GM19395 (cell line): ENCODE results near the gene DDX31.

Experiments
- ATAC-seq: cut with Tn5 transposase; IDR thresholded peaks from one replicate; pipeline ENCODE4 v1.9.1; 2021; ENCODE audit warnings: mild to moderate bottlenecking, moderate library complexity; ENCODE audit not compliant: unreplicated experiment

DDX31 gene

DNA sequence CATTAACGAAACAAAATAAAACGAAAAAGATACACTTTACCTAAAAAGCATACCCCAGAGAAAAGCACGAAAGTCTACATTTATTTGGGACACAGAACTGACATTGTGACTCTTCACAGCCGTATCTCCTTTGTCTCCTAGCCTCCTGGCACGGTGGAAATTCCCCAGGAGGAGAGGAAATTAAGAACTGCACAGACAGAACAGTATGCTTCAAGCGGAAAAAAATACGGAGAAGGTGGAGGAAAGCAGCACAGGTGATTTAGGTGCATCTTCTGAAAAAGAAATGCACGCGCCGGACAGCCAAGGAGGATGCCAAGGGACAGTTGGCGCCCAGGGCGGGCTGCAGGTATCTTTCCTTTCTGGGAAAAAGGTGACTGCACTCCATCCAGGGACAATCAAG lies 32.0 kb downstream of the DDX31 start:
- ATAC-seq, result no peak

DNA sequence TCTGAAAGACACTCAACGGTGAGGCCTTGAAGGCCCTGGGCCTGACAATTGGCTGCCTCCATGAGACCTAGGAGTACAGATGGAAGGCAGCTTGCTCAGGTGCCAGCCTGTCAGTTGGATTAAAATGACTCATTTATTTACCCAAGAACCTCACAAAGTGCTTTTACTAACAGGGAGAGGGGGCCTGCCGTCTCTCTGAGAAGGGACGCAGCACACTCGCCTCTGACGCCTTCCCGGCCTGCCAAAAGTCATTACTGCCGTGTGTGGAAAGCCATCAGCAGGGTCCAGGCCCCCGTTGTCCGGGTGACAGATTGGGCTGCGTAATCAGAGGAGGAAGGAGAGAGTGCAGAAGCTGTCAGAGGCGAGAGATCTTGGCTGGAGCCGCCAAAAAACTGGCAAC lies 32.4 kb downstream of the DDX31 start:
- ATAC-seq, result no peak

DNA sequence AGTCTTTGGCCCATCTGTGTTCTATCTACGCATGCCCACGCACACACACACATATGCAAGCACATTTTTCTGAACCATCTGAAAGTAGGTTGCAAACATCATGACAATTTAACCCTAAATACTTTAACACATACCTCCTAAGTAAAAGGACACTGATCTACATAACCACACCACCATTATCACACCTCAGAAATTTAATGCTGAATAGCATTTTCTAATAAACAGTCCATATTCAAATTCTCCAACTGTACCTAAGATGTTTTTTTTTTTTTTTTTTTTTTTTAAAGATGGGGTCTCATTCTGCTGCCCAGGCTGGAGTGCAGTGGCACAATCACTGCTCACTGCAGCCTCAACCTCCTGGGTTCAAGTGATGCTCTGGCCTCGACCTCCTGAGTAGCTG lies 35.5 kb downstream of the DDX31 start:
- no peak for ATAC-seq

DNA sequence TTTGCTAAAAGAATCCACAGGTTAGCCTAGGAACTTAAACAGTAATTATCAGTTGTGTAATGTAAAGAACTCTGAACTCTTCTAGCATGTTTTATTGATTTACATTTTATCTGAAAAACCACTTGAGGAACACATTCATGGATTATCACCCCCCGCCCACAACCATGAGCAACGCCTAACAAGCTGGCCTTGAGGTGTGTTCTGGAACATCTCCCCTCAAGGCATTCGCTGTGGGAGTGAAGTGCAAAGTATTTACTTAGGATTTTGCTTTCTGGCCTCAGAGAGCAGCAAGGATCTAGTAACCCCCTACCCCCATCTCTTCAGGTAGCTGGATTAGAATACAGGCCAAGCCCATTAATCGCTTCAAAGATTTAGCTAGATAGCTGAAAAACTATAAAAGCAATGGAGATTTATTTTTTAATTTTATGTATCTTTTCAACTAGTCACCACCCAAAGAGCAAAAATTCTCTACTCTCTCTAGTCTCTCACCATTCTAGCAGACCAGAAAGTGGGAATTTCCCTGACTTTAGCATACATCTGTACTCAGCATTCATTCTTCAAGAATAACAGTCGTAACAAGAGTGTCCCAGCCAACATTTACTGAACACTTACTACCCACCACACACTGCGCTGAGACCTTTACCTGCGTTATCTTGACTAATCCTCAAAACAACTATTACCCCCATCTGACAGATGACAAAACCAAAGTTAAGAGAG lies 37.2 kb downstream of the DDX31 start:
- no peak for ATAC-seq

DNA sequence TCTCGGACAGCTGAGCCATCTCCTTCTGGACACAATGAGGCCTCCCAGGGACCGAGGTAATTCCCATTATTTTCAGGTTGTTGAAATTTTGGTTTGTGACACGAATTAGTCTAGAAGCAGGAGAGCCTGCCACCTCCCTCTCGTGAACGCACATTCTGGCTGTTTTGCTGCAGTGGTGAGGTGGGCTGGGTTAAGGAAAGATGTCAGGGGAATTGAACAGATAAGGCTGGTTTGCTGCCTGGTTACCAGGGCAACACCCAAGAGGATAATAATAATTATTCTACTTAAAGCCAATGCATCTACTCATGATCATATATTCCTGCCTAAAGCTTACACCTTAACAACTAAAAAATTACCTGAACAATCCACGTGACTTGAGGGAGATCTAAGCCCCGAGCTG lies 38.1 kb downstream of the DDX31 start:
- no peak for ATAC-seq

DNA sequence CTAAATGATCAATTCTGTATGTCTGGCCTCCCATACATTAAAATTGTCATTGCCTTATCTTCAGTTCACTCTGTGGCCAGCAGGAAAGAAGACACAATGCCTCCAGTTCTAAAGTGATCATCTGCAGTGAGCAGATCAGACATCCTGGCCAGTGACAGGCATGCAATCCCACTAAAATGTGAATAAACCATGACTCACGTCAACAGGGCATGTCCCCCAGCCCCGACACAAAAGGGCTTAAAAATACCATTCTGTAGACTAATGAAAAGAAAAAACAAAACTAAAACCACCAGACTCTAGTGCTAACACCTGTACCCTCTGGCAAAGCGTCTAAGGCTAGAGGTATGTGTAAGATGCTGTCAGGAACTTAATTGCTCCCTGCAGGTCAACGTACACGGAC lies 38.5 kb downstream of the DDX31 start:
- no peak for ATAC-seq

DNA sequence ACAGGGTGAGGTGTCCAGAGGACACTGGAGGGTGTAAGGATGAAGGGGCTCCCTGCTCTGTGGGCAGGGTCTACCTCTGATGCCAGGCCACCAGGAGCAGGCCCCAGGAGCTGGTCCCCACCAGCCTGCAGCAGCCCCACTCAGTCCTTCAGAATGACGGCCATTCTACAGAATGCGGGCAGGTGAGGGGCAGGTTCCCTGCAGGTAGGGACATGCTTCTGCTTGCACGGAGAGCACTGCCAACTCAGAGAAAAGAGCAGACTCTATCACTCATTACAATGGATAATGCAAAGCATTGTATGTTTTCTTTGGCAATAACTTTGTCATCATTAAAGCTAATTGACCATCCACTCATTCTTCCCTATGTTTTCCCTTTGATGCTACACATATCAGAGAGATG lies 39.0 kb downstream of the DDX31 start:
- ATAC-seq, result no peak

DNA sequence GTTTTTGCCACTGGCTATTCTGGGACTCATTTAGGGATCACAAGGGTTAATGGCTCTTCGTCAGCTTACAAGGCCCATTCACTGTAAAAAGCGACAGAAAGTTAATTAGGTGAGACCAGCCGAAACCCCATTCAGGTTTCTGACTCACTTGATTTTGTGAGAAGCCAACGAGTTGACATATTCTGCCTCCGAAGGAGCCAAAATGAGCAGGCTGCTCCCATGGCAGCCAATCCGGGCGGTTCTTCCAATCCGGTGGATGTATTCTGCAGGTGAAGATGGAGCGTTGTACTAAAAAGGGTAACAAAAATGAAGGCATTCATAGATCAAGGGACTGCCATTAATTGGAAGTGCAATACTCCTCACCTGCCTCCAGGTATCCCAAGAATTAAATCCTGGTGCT lies 39.7 kb downstream of the DDX31 start:
- no peak for ATAC-seq

DNA sequence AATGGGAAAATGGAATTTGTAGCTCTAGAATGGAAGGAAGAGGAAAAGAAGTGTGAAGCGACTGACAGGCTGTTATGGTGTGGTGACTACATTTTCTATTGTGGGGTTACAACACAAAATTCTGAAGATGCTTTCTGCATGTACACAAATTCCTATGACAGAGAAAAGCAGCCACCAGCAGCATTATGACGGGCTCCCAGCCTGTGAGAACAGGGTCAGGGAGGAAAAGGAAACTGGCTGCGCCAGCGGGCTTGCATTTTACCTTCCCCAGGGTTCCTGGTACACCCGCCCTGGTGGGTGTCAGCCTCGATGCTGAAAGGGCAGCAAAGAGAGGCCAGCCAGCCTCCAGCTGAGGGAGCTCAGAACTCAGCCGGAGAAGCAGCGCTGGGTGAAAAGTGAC lies 41.0 kb downstream of the DDX31 start:
- no peak for ATAC-seq

DNA sequence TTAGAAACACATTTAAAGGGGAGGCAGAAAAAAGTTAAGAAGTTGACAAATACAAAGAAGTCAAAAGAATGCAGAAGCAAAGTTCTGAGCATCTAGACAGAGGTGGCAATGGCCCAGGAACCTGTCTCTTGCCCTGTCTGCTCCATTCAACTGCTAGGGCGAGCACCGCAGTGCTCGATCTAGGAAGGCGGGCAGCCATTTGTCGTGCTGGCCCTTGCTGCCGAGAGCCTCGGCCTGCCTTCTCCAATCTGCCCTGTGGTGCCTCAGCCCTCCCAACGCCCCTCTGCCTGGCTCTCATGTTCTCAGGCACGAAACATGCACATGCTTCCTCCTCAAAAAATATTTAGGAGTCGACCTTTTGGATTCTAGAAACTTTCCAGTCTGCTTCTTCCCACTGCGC lies 42.2 kb downstream of the DDX31 start:
- ATAC-seq, result no peak

DNA sequence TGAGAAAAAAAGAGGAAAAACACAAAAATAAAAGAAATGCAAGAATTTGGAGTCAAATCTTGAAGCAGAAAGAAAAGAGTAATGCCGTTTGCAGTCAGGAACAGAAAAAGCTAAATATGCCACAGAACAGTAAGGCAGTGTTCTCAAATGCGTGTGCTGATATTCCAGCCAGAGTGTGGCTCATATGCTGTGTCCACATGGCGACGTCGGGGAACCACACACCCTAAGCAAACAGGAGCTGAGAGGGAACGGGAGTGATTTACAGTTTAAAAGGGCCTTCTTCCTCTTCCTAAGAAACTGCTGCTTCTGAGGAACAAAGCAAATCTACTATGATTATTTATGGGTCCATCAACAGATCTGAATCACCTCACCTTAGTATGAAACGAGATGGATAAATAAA lies 42.7 kb downstream of the DDX31 start:
- no peak for ATAC-seq

DNA sequence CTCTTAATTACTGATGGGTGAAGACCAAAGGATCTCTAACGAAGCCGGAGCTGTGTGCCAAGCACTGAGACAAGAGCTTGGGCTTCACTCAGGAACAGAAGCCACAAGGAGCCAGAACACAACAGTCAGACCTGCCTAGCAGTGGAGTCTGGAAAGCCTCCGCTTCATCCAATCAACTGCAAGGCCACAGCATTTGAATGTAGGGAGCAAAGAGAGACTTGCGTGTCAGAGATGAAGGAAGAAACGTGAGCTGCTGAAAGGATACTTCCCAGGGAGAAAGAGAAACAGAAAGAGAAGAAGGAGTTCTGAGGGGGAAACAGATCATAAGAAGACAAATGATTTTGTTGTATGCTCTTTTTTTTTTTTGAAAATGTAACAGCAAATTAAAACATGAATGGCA lies 43.5 kb downstream of the DDX31 start:
- ATAC-seq, result no peak

DNA sequence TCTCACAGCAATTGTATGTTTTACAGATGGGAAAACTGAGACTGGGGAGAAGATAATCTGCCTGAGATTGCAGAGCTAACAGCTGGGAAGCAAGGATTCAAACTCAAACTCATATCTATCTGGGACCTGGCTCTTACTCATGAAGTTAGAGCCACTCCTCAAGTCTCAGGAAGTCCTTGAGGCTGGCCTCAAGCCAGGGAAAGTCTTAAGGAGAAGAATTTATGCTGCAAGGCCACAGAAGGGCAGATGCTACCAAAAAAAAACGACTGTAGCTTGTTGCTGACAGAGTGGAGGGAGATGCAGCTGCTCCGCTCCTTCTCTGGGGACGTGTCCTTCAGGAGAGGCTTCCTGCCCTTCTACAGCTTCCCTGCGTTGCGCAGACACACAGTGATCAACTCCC lies 47.6 kb downstream of the DDX31 start:
- ATAC-seq, result no peak

DNA sequence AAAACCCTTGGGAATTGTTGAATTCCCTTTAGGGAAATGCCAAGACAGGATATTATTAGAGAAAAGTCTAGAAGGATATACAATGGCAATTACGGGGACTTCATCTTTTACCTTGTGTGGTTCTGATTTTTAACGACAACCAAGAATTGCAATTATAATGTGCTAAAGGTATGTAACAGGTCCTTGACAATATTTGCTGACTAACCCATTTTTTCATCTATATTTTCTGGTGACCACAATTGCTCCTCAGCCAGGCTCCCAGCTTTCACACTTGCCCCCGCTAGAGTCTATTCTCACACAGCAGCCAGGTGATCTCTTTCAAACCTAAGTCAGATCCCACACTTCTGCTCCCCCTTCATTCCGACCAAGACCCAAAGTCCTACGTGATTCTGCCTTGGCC lies 53.1 kb downstream of the DDX31 start:
- ATAC-seq, result no peak

DNA sequence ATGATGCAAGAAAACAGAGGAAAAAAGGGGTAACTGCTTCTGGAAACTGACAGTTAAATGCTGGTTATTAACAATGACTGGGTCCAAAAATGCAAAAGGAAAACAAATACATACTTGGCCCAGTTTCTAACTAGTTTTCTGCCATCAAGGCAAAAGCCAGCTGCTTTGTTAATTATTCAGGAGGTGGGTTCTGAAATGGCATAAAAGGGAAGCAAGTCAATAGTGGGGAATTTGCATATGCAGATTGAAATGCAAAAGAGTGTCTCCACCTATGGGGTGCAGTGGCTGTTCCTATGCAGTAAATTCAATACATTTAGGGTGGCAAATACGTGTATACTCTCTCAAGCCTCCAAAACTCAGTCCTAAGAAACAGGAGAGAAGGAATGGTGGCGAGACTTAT lies 54.0 kb downstream of the DDX31 start:
- ATAC-seq, result no peak

DNA sequence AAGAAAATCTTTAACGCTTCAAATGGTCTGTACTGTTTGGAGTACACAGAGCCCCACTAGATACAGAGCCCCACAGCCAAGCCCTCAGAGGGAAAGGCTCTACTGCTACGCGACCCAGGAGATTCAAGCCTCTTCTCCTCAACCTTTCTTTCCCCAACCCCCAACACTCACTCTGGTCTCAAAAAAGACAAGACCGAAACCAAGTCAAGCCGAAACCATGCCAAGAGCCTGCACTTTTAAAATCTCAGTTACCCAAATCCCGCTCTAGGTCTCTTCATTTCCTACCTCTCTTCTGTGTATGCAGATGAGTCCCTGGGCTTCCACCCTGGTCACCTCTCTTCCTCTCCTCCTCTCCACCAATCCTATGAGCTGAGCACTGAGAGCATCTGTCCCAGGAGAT lies 55.5 kb downstream of the DDX31 start:
- no peak for ATAC-seq

DNA sequence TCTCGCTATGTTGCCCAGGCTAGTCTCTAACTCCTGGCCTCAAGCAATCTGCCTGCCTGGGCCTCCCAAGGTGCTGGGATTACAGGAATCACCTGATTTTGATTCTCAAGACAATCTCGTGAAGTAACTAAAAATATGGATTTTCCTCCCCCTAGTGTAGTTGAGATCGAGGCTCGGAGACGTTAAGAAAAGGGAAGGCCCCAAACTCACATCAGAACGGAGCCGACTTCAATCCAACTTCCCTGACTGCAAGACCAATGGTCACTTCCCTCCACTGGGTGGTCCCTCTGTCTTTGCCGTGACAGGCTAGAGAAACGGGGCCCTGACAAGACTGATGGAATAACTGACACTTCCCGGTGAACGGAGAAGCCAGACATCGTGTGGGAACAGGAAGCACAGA lies 59.1 kb downstream of the DDX31 start:
- ATAC-seq, result no peak

DNA sequence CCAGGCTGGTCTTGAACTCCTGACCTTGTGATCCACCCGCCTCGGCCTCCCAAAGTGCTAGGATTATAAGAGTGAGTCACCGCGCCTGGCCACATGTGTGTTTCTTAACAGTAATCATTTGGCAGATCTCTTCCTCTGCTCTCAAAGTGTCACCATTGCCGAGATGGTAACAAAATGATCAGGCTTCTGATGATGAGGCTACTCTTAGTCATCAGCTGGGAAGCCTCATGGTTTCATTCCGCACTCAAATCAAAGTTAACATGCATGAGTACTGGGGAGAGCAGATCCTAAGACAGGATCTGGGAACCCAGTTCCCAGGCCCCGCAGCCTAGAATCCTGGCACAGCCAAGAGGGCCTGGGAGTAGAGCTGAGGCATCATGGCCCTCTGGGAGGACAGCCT lies 60.0 kb downstream of the DDX31 start:
- ATAC-seq, result no peak

DNA sequence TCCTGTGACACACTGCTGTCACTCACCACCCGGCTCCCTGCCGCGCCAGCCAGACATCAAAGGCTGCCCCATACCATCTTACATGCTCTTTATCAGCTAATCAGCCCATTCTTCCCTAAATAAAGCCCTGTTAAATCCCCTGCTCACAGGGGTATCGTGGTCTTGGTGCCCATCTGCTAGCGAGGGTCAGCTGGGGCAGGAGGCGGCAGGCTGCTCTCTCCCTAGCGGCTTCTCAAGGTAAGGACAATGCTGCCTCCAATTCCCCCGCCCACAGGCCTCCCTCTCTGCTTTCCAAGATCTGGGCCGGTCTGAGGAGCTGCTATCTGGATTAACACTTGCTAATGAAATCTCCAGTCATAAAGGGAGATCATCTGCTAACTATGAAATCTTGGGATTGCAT lies 60.6 kb downstream of the DDX31 start:
- ATAC-seq, result no peak

DNA sequence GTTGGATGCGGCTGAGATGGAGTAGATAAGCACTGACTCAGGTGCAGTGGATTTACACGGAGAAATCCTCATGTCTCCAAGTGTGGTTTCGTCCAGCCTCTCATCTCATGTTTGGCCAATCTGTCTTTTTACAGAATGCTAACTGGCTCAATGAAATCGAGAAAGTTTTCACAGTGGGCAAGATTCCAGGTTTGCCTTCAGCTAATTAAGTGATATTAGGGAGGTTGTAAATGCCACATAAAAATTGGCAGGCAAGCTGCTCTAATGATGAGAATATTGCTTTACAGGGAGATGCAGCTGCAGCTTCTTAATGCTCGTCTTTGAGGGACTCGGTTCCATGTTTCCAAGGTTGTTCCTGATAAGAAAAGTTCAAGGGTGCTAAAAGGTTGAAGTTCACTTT lies 63.7 kb downstream of the DDX31 start:
- ATAC-seq, result no peak

DNA sequence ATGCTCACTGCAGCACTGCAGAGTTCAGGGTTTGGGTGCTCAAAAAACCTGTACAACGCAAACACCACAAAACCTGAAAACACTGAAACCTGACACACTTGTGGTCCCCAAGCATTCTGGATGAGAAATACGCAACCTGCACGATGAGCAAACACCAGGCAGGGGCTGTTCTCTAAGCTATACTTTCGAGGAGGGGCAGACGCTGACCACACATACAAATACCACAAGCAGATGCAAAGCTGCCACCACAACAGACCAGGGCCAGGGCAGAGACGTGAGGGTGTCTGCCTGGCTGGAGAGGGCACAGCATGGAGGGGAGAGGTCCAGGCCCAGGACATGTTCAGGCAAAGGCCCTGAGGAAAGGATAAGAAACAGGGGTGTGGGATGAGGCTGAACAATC lies 64.4 kb downstream of the DDX31 start:
- ATAC-seq, result no peak

DNA sequence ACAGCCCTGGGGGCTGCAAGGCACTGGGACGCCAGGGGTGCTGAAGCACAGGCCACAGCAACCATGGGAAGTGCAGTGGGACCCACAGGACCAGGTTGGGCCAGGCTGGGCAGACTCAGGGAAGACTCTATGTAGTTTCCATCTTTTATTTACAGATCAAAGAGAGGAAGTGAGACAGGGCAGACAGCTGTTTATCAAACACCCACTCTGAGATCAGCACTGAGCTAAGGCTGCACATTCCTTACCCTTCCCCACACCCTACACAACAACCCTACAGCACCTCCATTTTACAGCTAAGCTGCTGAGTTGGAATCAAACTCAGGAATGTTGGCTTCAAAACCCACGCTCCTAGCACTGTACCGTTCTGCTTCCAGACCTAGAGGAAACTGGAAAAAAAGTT lies 67.6 kb downstream of the DDX31 start:
- no peak for ATAC-seq

DNA sequence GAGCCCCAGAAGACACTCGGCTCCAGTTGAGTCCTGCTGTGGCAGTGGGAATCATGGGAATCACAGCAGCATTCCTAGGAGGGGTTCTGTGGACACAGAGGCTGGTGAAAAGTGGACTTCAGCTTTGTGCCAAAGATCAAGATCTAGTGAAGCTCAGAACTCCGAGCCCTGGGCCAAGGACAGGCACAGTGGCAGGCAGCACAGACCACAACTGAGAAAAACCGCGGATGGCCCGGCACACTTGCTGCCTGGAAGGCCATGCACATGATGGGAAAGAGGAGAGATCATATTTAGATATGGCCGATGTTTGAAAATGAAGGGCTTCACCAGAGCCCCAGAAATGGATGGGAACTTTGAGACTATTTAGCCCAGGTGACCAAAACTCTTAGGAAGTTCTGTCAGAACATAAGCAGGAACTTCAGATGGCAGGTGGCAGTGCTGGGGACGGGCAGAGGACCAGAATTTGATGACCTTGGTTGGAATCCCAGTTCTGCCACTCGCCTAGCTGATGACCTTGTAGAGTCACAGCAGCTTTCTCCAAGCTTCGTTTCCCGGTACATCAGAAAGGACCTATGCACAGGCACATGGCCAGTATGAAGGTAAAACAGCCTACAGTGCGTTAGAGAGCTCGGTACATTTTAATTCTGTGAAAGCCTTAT lies 69.3 kb downstream of the DDX31 start:
- ATAC-seq, result no peak
